ENCODE data around the gene HMBS.

Gene HMBS

DNA sequence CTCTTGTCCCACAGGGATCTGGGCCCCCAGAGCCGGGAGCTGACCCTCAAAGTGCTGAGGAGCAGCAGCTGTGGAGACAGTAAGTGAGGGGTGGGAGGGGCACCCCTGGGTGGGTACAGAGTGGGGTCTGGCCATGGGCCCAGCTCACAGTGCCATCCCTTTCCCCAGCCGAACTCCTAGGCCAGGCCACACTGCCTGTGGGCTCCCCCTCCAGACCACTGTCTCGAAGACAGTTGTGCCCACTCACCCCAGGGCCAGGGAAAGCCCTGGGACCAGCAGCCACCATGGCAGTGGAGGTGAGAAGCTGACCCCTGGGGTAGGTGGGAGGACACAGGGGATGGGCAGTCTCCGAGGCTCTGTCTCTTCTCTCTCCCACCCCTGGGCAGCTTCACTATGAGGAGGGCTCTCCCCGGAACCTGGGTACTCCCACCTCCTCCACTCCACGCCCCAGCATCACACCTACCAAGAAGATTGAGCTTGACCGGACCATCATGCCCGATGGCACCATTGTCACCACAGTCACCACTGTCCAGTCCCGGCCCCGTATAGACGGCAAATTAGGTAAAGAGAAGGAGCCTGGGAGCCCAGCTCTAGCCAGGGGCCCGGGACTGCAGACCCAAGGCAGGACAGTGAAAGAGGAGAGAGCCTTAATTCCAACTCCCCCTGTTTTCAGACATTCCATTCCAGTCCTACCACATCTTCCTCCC is 27.8 kb downstream of the HMBS start:
- peaks cover 0 to 5% (median 0%) of the 10 kb centered on the region in 3 experiments for H3K27me3 ChIP-seq (ENCODE audit: control insufficient read depth in 3 of 3, insufficient read depth in 3 of 3, low read depth in 1 of 3, low read length in 3 of 3)
- no peaks in the 10 kb centered on the region for H3K9me3 ChIP-seq (replicated peaks in 1 of 2; ENCODE audit: control insufficient read depth in 2 of 2, insufficient read depth in 1 of 2, low read depth in 1 of 2, low read length in 2 of 2)
- H3K79me1 ChIP-seq (ENCODE audit: low read depth, low read length), result no peaks in the 10 kb centered on the region
- no peak overlapping the region for H3K4me3 ChIP-seq (ENCODE audit: low read length in 2 of 2)
- no peak overlapping the region for H4K91ac ChIP-seq (ENCODE audit: low read depth, low read length, poor library complexity)
- H3K9ac ChIP-seq (ENCODE audit: low read depth, low read length, poor library complexity), result no peak overlapping the region
- H3K27ac ChIP-seq (replicated peaks; ENCODE audit: low read length), result no peak overlapping the region
- H3K4me2 ChIP-seq (ENCODE audit: insufficient read depth, low read length, poor library complexity, severe bottlenecking), result no peak overlapping the region
- peak overlapping the region; percentile 59 for H3K23ac ChIP-seq (ENCODE audit: low read depth, low read length, poor library complexity)
- no peak overlapping the region for H3K18ac ChIP-seq (ENCODE audit: low read length)
- H3K36me3 ChIP-seq (replicated peaks in 1 of 2; ENCODE audit: control insufficient read depth in 2 of 2, insufficient read depth in 2 of 2, low read length in 2 of 2), result peaks cover 6 to 37% of the 10 kb centered on the region in 2 donors
- no peak overlapping the region for H2AFZ ChIP-seq (ENCODE audit: low read length)
- H2AK5ac ChIP-seq (ENCODE audit: low read depth, low read length), result no peak overlapping the region
- H4K8ac ChIP-seq (ENCODE audit: low read depth, low read length), result no peak overlapping the region
- no CpG with 5 or more reads among the region's 12 CpGs for WGBS, 2 donors (ENCODE audit: extremely low coverage in 2 of 2, insufficient read length in 2 of 2, insufficient replicate concordance in 1 of 2)
- H2BK5ac ChIP-seq (ENCODE audit: low read length), result no peak overlapping the region
- H2BK12ac ChIP-seq (ENCODE audit: low read length), result no peak overlapping the region
- H2BK120ac ChIP-seq (ENCODE audit: low read depth, low read length), result no peak overlapping the region
- no peak for DNase-seq (ENCODE audit: low spot score)
- no peak overlapping the region for H3K4ac ChIP-seq (ENCODE audit: low read length)
- peaks cover 6 to 8% of the 10 kb centered on the region in 2 donors for H3K4me1 ChIP-seq (ENCODE audit: control insufficient read depth in 2 of 2, insufficient read depth in 1 of 2, low read depth in 1 of 2, low read length in 2 of 2)
- no peak overlapping the region for H3K14ac ChIP-seq (ENCODE audit: low read length)
- no peak overlapping the region for H2BK15ac ChIP-seq (ENCODE audit: low read length)

DNA sequence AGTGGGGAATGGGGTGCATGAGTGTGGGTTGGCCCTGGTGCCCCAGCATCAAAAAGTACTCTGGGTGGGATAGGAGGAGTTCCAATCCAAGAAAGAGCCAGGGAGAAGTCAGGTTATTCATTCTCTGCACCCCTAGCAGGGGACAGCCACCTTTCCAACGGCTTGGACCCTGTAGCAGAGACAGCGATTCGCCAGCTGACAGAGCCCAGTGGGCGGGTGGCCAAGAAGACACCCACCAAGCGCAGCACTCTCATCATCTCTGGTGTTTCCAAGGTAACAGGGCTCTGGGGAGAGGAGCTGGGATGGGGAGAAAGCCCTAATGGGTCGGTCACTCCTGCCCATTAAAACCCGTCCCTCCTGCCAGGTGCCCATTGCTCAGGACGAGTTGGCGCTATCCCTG is 29.0 kb downstream of the HMBS start:
- no peak overlapping the region for H4K8ac ChIP-seq (ENCODE audit: low read depth, low read length)
- WGBS, 2 donors (ENCODE audit: extremely low coverage in 2 of 2, insufficient read length in 2 of 2, insufficient replicate concordance in 1 of 2), result no CpG with 5 or more reads among the region's 9 CpGs

GRCh38 chr11:119114351-119114750 is 29.7 kb downstream of the HMBS start:
- no peak overlapping the region for H3K14ac ChIP-seq (ENCODE audit: low read length)
- DNase-seq (ENCODE audit: low spot score), result no peak
- no peak overlapping the region for H3K18ac ChIP-seq (ENCODE audit: low read length)
- H4K8ac ChIP-seq (ENCODE audit: low read depth, low read length), result no peak overlapping the region
- H3K79me1 ChIP-seq (ENCODE audit: low read depth, low read length), result no peaks in the 10 kb centered on the region
- WGBS, 2 donors (ENCODE audit: extremely low coverage in 2 of 2, insufficient read length in 2 of 2, insufficient replicate concordance in 1 of 2), result no CpG with 5 or more reads among the region's 5 CpGs
- no peak overlapping the region for H3K9ac ChIP-seq (ENCODE audit: low read depth, low read length, poor library complexity)
- H2BK5ac ChIP-seq (ENCODE audit: low read length), result no peak overlapping the region
- peak overlapping the region; percentile 47 for H3K23ac ChIP-seq (ENCODE audit: low read depth, low read length, poor library complexity)
- no peak overlapping the region for H2BK12ac ChIP-seq (ENCODE audit: low read length)
- peaks cover 6 to 37% of the 10 kb centered on the region in 2 donors for H3K36me3 ChIP-seq (replicated peaks in 1 of 2; ENCODE audit: control insufficient read depth in 2 of 2, insufficient read depth in 2 of 2, low read length in 2 of 2)
- no peak overlapping the region for H3K4ac ChIP-seq (ENCODE audit: low read length)
- H3K4me1 ChIP-seq (ENCODE audit: control insufficient read depth in 2 of 2, insufficient read depth in 1 of 2, low read depth in 1 of 2, low read length in 2 of 2), result no peaks in the 10 kb centered on the region
- H4K91ac ChIP-seq (ENCODE audit: low read depth, low read length, poor library complexity), result no peak overlapping the region
- H3K27me3 ChIP-seq (ENCODE audit: control insufficient read depth in 3 of 3, insufficient read depth in 3 of 3, low read depth in 1 of 3, low read length in 3 of 3), result no peaks in the 10 kb centered on the region
- H2AK5ac ChIP-seq (ENCODE audit: low read depth, low read length), result no peak overlapping the region
- H2AFZ ChIP-seq (ENCODE audit: low read length), result no peak overlapping the region
- H3K4me2 ChIP-seq (ENCODE audit: insufficient read depth, low read length, poor library complexity, severe bottlenecking), result no peak overlapping the region
- H3K27ac ChIP-seq (replicated peaks; ENCODE audit: low read length), result no peak overlapping the region
- H3K4me3 ChIP-seq (ENCODE audit: low read length in 2 of 2), result no peak overlapping the region
- H2BK15ac ChIP-seq (ENCODE audit: low read length), result no peak overlapping the region
- H2BK120ac ChIP-seq (ENCODE audit: low read depth, low read length), result no peak overlapping the region
- H3K9me3 ChIP-seq (replicated peaks in 1 of 2; ENCODE audit: control insufficient read depth in 2 of 2, insufficient read depth in 1 of 2, low read depth in 1 of 2, low read length in 2 of 2), result no peaks in the 10 kb centered on the region

More for the DNA sequence above, 29.0 kb downstream of the HMBS start:
- H3K18ac ChIP-seq (ENCODE audit: low read length), result no peak overlapping the region
- no peak overlapping the region for H3K4me2 ChIP-seq (ENCODE audit: insufficient read depth, low read length, poor library complexity, severe bottlenecking)
- no peak overlapping the region for H3K27ac ChIP-seq (replicated peaks; ENCODE audit: low read length)
- H3K14ac ChIP-seq (ENCODE audit: low read length), result no peak overlapping the region
- no peak overlapping the region for H2BK12ac ChIP-seq (ENCODE audit: low read length)
- no peak overlapping the region for H3K4ac ChIP-seq (ENCODE audit: low read length)
- H3K9me3 ChIP-seq (replicated peaks in 1 of 2; ENCODE audit: control insufficient read depth in 2 of 2, insufficient read depth in 1 of 2, low read depth in 1 of 2, low read length in 2 of 2), result no peaks in the 10 kb centered on the region
- H2AFZ ChIP-seq (ENCODE audit: low read length), result no peak overlapping the region
- no peak overlapping the region for H2BK120ac ChIP-seq (ENCODE audit: low read depth, low read length)
- no peak for DNase-seq (ENCODE audit: low spot score)
- H3K23ac ChIP-seq (ENCODE audit: low read depth, low read length, poor library complexity), result no peak overlapping the region
- no peak overlapping the region for H2BK15ac ChIP-seq (ENCODE audit: low read length)
- no peak overlapping the region for H3K9ac ChIP-seq (ENCODE audit: low read depth, low read length, poor library complexity)
- H3K4me1 ChIP-seq (ENCODE audit: control insufficient read depth in 2 of 2, insufficient read depth in 1 of 2, low read depth in 1 of 2, low read length in 2 of 2), result no peaks in the 10 kb centered on the region
- H3K79me1 ChIP-seq (ENCODE audit: low read depth, low read length), result no peaks in the 10 kb centered on the region
- no peak overlapping the region for H2BK5ac ChIP-seq (ENCODE audit: low read length)
- peaks cover 6 to 37% of the 10 kb centered on the region in 2 donors for H3K36me3 ChIP-seq (replicated peaks in 1 of 2; ENCODE audit: control insufficient read depth in 2 of 2, insufficient read depth in 2 of 2, low read length in 2 of 2)
- no peaks in the 10 kb centered on the region for H3K27me3 ChIP-seq (ENCODE audit: control insufficient read depth in 3 of 3, insufficient read depth in 3 of 3, low read depth in 1 of 3, low read length in 3 of 3)
- H2AK5ac ChIP-seq (ENCODE audit: low read depth, low read length), result no peak overlapping the region
- H4K91ac ChIP-seq (ENCODE audit: low read depth, low read length, poor library complexity), result no peak overlapping the region
- no peak overlapping the region for H3K4me3 ChIP-seq (ENCODE audit: low read length in 2 of 2)

DNA sequence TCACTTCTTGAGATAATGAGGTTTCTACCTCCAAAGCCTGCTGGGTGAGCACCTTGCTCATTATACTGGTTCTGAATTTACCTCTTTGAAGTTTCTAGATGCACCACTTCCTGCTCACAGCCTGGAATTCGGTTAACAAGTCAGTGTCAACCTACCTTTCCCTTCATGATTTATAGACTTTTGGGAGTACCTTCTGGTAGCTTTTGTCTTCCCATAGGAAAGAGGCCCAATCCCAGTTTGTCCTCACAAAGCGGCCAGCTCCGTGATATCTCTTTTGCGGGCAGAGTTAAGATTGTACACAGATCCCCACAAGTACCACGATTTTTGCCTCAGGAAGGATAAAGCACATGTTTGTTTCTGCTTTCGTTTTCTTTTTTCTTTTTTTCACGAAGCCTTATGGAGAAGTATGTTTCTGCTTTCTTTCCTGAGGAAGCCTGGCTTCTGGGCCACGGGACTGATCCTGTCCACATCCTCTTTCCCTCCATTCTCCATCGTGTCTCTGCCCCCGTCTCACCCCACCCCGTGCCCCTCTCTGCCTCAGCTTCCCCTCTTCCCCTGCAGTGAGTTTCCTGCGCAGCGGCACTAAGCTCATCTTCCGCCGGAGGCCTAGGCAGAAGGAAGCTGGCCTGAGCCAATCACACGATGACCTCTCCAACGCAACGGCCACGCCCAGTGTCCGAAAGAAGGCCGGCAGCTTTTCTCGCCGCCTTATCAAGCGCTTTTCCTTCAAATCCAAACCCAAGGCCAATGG is 31.0 kb downstream of the HMBS start:
- no peak overlapping the region for H3K14ac ChIP-seq (ENCODE audit: low read length)
- no peak overlapping the region for H3K23ac ChIP-seq (ENCODE audit: low read depth, low read length, poor library complexity)
- H3K27ac ChIP-seq (replicated peaks; ENCODE audit: low read length), result no peak overlapping the region
- peak overlapping the region; percentile 13 for H3K9ac ChIP-seq (ENCODE audit: low read depth, low read length, poor library complexity)
- no peak overlapping the region for H2BK5ac ChIP-seq (ENCODE audit: low read length)
- H3K4me2 ChIP-seq (ENCODE audit: insufficient read depth, low read length, poor library complexity, severe bottlenecking), result no peak overlapping the region
- no peak overlapping the region for H2BK12ac ChIP-seq (ENCODE audit: low read length)
- H3K4me3 ChIP-seq (ENCODE audit: low read length in 2 of 2), result no peak overlapping the region
- H4K91ac ChIP-seq (ENCODE audit: low read depth, low read length, poor library complexity), result no peak overlapping the region
- no peaks in the 10 kb centered on the region for H3K27me3 ChIP-seq (ENCODE audit: control insufficient read depth in 3 of 3, insufficient read depth in 3 of 3, low read depth in 1 of 3, low read length in 3 of 3)
- no peak overlapping the region for H2BK15ac ChIP-seq (ENCODE audit: low read length)
- no peak for DNase-seq (ENCODE audit: low spot score)
- no peak overlapping the region for H3K4ac ChIP-seq (ENCODE audit: low read length)
- WGBS, 2 donors (ENCODE audit: extremely low coverage in 2 of 2, insufficient read length in 2 of 2, insufficient replicate concordance in 1 of 2), result no CpG with 5 or more reads among the region's 24 CpGs
- H3K9me3 ChIP-seq (replicated peaks in 1 of 2; ENCODE audit: control insufficient read depth in 2 of 2, insufficient read depth in 1 of 2, low read depth in 1 of 2, low read length in 2 of 2), result no peaks in the 10 kb centered on the region
- H4K8ac ChIP-seq (ENCODE audit: low read depth, low read length), result no peak overlapping the region
- H2AFZ ChIP-seq (ENCODE audit: low read length), result no peak overlapping the region
- peaks cover under 1 to 5% of the 10 kb centered on the region in 2 donors for H3K4me1 ChIP-seq (ENCODE audit: control insufficient read depth in 2 of 2, insufficient read depth in 1 of 2, low read depth in 1 of 2, low read length in 2 of 2)
- no peak overlapping the region for H3K18ac ChIP-seq (ENCODE audit: low read length)
- no peak overlapping the region for H2BK120ac ChIP-seq (ENCODE audit: low read depth, low read length)
- H3K79me1 ChIP-seq (ENCODE audit: low read depth, low read length), result no peaks in the 10 kb centered on the region
- no peak overlapping the region for H2AK5ac ChIP-seq (ENCODE audit: low read depth, low read length)
- H3K36me3 ChIP-seq (replicated peaks in 1 of 2; ENCODE audit: control insufficient read depth in 2 of 2, insufficient read depth in 2 of 2, low read length in 2 of 2), result peaks cover 6 to 34% of the 10 kb centered on the region in 2 donors
